HepG2 (cell line): ENCODE measurements around the gene IL18R1. TPM values are rescaled to one million over a fixed set of nuclear protein-coding genes. Genes with fewer than 3 reads are reported as not detected.

Experiments used
- ATAC-seq: fragments of 200-7000 bp; cut with Tn5 transposase; 3 replicates; pipeline ENCODE4 v1.9.1; 2020; ENCODE audit warnings: mild to moderate bottlenecking, moderate library complexity
- BruUV-seq: library from RNA; stranded (reverse); fragments of 400-500 nt; replicated peaks from 2 replicates; lab custom pipeline; 2021; lab: Mats Ljungman, UMichigan
- CTCF ChIA-PET: fragments of 300-600 bp; formaldehyde crosslinking; extraction: SDS; loops from one replicate; lab custom pipeline; 2021; ENCODE audit warnings: low total read pairs, inconsistent platforms, low intra/inter-chr PET ratio; lab: Yijun Ruan, JAX
- POLR2A ChIA-PET: fragments of 350-600 bp; sonication (Branson Sonifier 250); formaldehyde crosslinking; loops from one replicate; lab custom pipeline; 2020; ENCODE audit warnings: antibody characterized with exemption, inconsistent platforms; lab: Yijun Ruan, JAX
- DNase-seq: peaks from one replicate; pipeline ENCODE4 v3.0.0-alpha.2; 2015; ENCODE audit warnings: low spot score
- FAIRE-seq: peaks from 3 replicates; lab custom pipeline; 2011; peaks lifted over from hg19 to GRCh38; lab: Jason Lieb, UNC
- H2AFZ ChIP-seq: one replicate; pipeline ENCODE4 v1.6.1; 2011; ENCODE audit warnings: low read length, inconsistent platforms
- H3K27ac ChIP-seq: fragments of 300-600 bp; 3 replicates; pipeline ENCODE4 v1.8.0; 2011; ENCODE audit warnings: mixed run types, mild to moderate bottlenecking, mixed read lengths, low read length, inconsistent platforms; ENCODE audit not compliant: insufficient read depth; ENCODE audit errors: extremely low read length
- H3K27me3 ChIP-seq, 2 experiments: fragments of 200-600 bp in 1 of 2; 2 replicates in 1 of 2; 3 replicates in 1 of 2; pipeline versions ENCODE4 v1.6.0 to v1.8.0; 2011; ENCODE audit warnings: low read length in 2 of 2, mild to moderate bottlenecking in 2 of 2, moderate library complexity in 2 of 2, inconsistent platforms in 1 of 2; ENCODE audit not compliant: insufficient read depth in 2 of 2, control insufficient read depth in 1 of 2
- H3K36me3 ChIP-seq, 2 experiments: fragments of 200-600 bp in 1 of 2; replicated peaks in 1 of 2; 2 replicates in 1 of 2; 3 replicates in 1 of 2; pipeline versions ENCODE4 v1.5.1 to v1.8.0; 2011; ENCODE audit warnings: low read length in 2 of 2, inconsistent platforms in 1 of 2; ENCODE audit not compliant: insufficient read depth in 2 of 2, control insufficient read depth in 1 of 2
- H3K4me1 ChIP-seq: 2 replicates; pipeline ENCODE4 v1.5.1; 2012; ENCODE audit warnings: low read length, inconsistent platforms; ENCODE audit not compliant: insufficient read depth
- H3K4me2 ChIP-seq: 2 replicates; pipeline ENCODE4 v1.6.0; 2011; ENCODE audit warnings: low read depth, low read length, inconsistent platforms
- H3K4me3 ChIP-seq, 3 experiments: fragments of 200-600 bp in 1 of 3; sonication (generic), shearing (Covaris generic) in 1 of 3; replicated peaks in 1 of 3; 2 replicates each; pipeline ENCODE4 v1.5.1; 2011 to 2016; ENCODE audit warnings: low read length in 3 of 3, inconsistent platforms in 2 of 3, low read depth in 2 of 3, mild to moderate bottlenecking in 2 of 3, control low read depth in 1 of 3, mixed read lengths in 1 of 3; ENCODE audit not compliant: insufficient read depth in 1 of 3
- H3K79me2 ChIP-seq: one replicate; pipeline ENCODE4 v1.6.1; 2011; ENCODE audit warnings: low read length, inconsistent platforms; ENCODE audit not compliant: insufficient read depth
- H3K9ac ChIP-seq: 2 replicates; pipeline ENCODE4 v1.6.0; 2011; ENCODE audit warnings: mild to moderate bottlenecking, low read depth, low read length, inconsistent platforms; ENCODE audit not compliant: insufficient read depth
- H3K9me3 ChIP-seq: 2 replicates; pipeline ENCODE4 v1.5.1; 2012; ENCODE audit warnings: mild to moderate bottlenecking, low read length
- H4K20me1 ChIP-seq: 2 replicates; pipeline ENCODE4 v1.6.0; 2011; ENCODE audit warnings: inconsistent platforms, mild to moderate bottlenecking, low read length, moderate library complexity; ENCODE audit not compliant: insufficient read depth
- ARNT2 ChIP-seq: sonication (generic); formaldehyde crosslinking; IDR thresholded peaks from 2 replicates; pipeline ENCODE4 v1.8.0; 2022; ENCODE audit warnings: mild to moderate bottlenecking, low read depth, missing genetic modification reagents, moderate library complexity
- CBX1 ChIP-seq: IDR thresholded peaks from one replicate; pipeline ENCODE4 v1.6.1; 2016; ENCODE audit warnings: antibody characterized with exemption, low read depth
- GABPA ChIP-seq, 2 experiments: IDR thresholded peaks; 2 replicates each; pipeline ENCODE4 v1.6.1; 2011 to 2016; ENCODE audit warnings: low read depth in 2 of 2, low read length in 1 of 2, missing biosample characterization in 1 of 2, missing genetic modification characterization in 1 of 2
- GPN1 ChIP-seq: sonication (generic); formaldehyde crosslinking; IDR thresholded peaks from 2 replicates; pipeline ENCODE4 v1.5.1; 2020; ENCODE audit warnings: missing genetic modification reagents, borderline replicate concordance
- HDAC2 ChIP-seq: sonication (generic); formaldehyde crosslinking; IDR thresholded peaks from 2 replicates; pipeline ENCODE4 v1.4.0; 2020; ENCODE audit warnings: missing genetic modification reagents
- JUNB ChIP-seq: sonication (generic); formaldehyde crosslinking; IDR thresholded peaks from 2 replicates; pipeline ENCODE4 v1.8.0; 2022; ENCODE audit warnings: missing genetic modification reagents, mild to moderate bottlenecking, borderline replicate concordance
- KMT2B ChIP-seq: IDR thresholded peaks from 2 replicates; pipeline ENCODE4 v1.6.1; 2016; ENCODE audit warnings: missing genetic modification reagents, missing compliant biosample characterization
- PHF8 ChIP-seq: sonication (generic); formaldehyde crosslinking; IDR thresholded peaks from 2 replicates; pipeline ENCODE4 v1.5.0; 2020; ENCODE audit warnings: missing genetic modification reagents
- RFX1 ChIP-seq: fragments of 450-650 bp; IDR thresholded peaks from 2 replicates; pipeline ENCODE4 v1.6.1; 2017
- SIX1 ChIP-seq: sonication (generic); formaldehyde crosslinking; IDR thresholded peaks from 2 replicates; pipeline ENCODE4 v1.4.0; 2020; ENCODE audit warnings: missing genetic modification reagents, borderline replicate concordance
- SRSF9 ChIP-seq: fragments of 200-400 bp; formaldehyde crosslinking; IDR thresholded peaks from 2 replicates; pipeline ENCODE4 v1.6.1; 2018; ENCODE audit warnings: borderline replicate concordance, mild to moderate bottlenecking, low read depth, low read length; ENCODE audit not compliant: insufficient read depth, poor library complexity, severe bottlenecking
- ZC3H4 ChIP-seq: sonication (generic); formaldehyde crosslinking; IDR thresholded peaks from 2 replicates; pipeline ENCODE4 v1.4.0; 2020; ENCODE audit warnings: missing genetic modification reagents, borderline replicate concordance
- ZNF749 ChIP-seq: sonication (generic); formaldehyde crosslinking; IDR thresholded peaks from 2 replicates; pipeline ENCODE4 v1.8.0; 2022; ENCODE audit warnings: mild to moderate bottlenecking, missing genetic modification reagents, moderate library complexity, borderline replicate concordance
- WGBS: methylation state at CpG from one replicate; pipeline ENCODE4 v1.1.6; 2017; ENCODE audit warnings: low lambda C conversion rate; 5-methylcytosine and 5-hydroxymethylcytosine counted together
- in situ Hi-C: cut with HindIII; loops from 2 replicates; pipeline ENCODE4 v1.10.0; 2017; ENCODE audit warnings: low pct_unique_long_range_greater_than_20kb; ENCODE audit not compliant: extremely low pct_ligation_motif_present
- intact Hi-C: fragments of 100-400 bp; cut with micrococcal nuclease; formaldehyde crosslinking; loops from one replicate; pipeline ENCODE4 v1.10.0; 2022; ENCODE audit not compliant: unreplicated experiment
- polyA plus RNA-seq, 8 experiments: library from polyadenylated mRNA; depleted of rRNA in 3 of 8; stranded (reverse) in 7 of 8; unstranded in 1 of 8; fragments of >200 nt; fragmentation: Illumina TruSeq in 4 of 8; extraction: Trizol in 4 of 8; gene quantifications; 2 replicates each; pipeline versions ENCODE4 v1.2.1 to v1.2.3, GENCODE V29; 2011 to 2016; ENCODE audit warnings: low read depth in 4 of 8, missing spikeins in 1 of 8, mixed read lengths in 1 of 8; ENCODE audit not compliant: insufficient read depth in 1 of 8
- total RNA-seq, 5 experiments: library from RNA; depleted of rRNA; stranded (reverse); fragments of >200 nt; fragmentation: Illumina TruSeq; extraction: Trizol; gene quantifications; 2 replicates each; pipeline ENCODE4 v1.2.3, GENCODE V29; 2016; ENCODE audit warnings: low read depth in 1 of 5
- TF ChIP-seq, protein P1 (sequence below): IDR thresholded peaks from 2 replicates; pipeline ENCODE4 v1.6.1; 2016; ENCODE audit warnings: missing compliant biosample characterization, missing genetic modification reagents, borderline replicate concordance
- TF ChIP-seq, protein P2 (sequence below): sonication (generic); formaldehyde crosslinking; IDR thresholded peaks from 2 replicates; pipeline ENCODE4 v1.5.0; 2020; ENCODE audit warnings: mild to moderate bottlenecking, missing genetic modification reagents
- TF ChIP-seq, protein P3 (sequence below): sonication (generic); formaldehyde crosslinking; conservative IDR thresholded peaks from 2 replicates; pipeline ENCODE4 v1.4.0; 2020; ENCODE audit warnings: missing genetic modification reagents
- TF ChIP-seq, protein P4 (sequence below): sonication (generic); formaldehyde crosslinking; IDR thresholded peaks from 2 replicates; pipeline ENCODE4 v1.5.0; 2020; ENCODE audit warnings: mild to moderate bottlenecking, missing genetic modification reagents, borderline replicate concordance
- TF ChIP-seq, protein P5 (sequence below): sonication (generic); formaldehyde crosslinking; IDR thresholded peaks from 2 replicates; pipeline ENCODE4 v1.8.1; 2023; ENCODE audit warnings: mild to moderate bottlenecking, missing genetic modification reagents, borderline replicate concordance

IL18R1 gene
- total and polyA plus RNA-seq, 2 of the 13 experiments (the other 11 are each of a cell fraction or from before 2014, with no cell fraction given) = 0.01 to 0.04 TPM

DNA sequence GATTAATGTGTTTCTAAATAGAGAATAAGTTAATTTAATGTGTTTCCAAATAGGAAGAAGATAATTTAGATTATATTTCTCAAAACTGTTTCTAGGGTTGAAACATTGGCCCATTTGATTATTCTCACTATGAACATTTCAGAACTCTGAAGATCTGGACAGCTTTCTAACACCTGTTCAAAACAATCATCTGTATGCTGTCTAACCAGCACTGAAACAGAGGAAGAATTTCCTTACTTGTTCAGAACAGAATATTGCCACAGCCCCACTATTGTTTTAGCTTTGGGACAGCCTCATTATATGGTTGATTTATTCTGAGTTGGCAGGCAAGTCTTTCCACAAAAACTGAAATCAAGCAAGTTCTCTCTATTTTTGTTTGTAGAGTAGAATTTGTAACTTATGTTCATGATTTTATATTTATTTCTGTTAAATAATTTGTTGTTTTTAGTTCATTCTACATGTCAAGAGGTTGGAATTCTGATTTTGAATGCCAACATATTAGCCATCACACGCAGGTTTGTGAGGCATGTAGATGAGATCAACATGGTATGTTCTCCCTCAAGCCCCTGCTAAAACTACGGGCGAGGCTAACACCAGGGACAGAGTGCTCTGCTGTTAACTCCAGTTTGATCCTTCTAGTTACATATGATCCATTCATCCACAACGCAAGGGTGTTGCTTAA, 78.5 kb downstream of the IL18R1 start:
- ChIA-PET POLR2A (no interaction called here), CTCF (no interaction called here)
- Histone ChIP-seq H2AFZ (no peak overlapping the region), H3K79me2 (no peaks in the 10 kb centered on the region), H3K27me3 (no peaks in the 10 kb centered on the region; a peak in 2 of 5 replicates), H3K9ac (no peak overlapping the region), H3K4me2 (no peak overlapping the region), H3K27ac (no peak overlapping the region), H3K4me3 (no peak overlapping the region)
- ATAC-seq (no peak), DNase-seq (no peak), FAIRE-seq (no peak)
- in situ Hi-C loops = no loop called here
- TF ChIP-seq PHF8 (no peak), CBX1 (no peak), JUNB (no peak), GABPA (IDR thresholded peaks at IDR 0.05; ENCODE audit: low read depth, low read length) (no peak), GABPA (CRISPR knock-in tag; IDR thresholded peaks at IDR 0.05; ENCODE audit: low read depth) (no peak), KMT2B (CRISPR knock-in tag) (no peak), HDAC2 (no peak), RFX1 (no peak), ZC3H4 (CRISPR knock-in tag) (no peak), GPN1 (CRISPR knock-in tag) (no peak), ARNT2 (CRISPR knock-in tag) (no peak), SRSF9 (no peak), ZNF749 (CRISPR knock-in tag) (no peak), SIX1 (CRISPR knock-in tag) (no peak)
- TF ChIP-seq, protein P1, sequence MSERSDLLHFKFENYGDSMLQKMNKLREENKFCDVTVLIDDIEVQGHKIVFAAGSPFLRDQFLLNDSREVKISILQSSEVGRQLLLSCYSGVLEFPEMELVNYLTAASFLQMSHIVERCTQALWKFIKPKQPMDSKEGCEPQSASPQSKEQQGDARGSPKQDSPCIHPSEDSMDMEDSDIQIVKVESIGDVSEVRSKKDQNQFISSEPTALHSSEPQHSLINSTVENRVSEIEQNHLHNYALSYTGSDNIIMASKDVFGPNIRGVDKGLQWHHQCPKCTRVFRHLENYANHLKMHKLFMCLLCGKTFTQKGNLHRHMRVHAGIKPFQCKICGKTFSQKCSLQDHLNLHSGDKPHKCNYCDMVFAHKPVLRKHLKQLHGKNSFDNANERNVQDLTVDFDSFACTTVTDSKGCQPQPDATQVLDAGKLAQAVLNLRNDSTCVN = no peak
- TF ChIP-seq, protein P2, sequence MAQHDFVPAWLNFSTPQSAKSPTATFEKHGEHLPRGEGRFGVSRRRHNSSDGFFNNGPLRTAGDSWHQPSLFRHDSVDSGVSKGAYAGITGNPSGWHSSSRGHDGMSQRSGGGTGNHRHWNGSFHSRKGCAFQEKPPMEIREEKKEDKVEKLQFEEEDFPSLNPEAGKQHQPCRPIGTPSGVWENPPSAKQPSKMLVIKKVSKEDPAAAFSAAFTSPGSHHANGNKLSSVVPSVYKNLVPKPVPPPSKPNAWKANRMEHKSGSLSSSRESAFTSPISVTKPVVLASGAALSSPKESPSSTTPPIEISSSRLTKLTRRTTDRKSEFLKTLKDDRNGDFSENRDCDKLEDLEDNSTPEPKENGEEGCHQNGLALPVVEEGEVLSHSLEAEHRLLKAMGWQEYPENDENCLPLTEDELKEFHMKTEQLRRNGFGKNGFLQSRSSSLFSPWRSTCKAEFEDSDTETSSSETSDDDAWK (CRISPR knock-in tag) = no peak
- TF ChIP-seq, protein P3, sequence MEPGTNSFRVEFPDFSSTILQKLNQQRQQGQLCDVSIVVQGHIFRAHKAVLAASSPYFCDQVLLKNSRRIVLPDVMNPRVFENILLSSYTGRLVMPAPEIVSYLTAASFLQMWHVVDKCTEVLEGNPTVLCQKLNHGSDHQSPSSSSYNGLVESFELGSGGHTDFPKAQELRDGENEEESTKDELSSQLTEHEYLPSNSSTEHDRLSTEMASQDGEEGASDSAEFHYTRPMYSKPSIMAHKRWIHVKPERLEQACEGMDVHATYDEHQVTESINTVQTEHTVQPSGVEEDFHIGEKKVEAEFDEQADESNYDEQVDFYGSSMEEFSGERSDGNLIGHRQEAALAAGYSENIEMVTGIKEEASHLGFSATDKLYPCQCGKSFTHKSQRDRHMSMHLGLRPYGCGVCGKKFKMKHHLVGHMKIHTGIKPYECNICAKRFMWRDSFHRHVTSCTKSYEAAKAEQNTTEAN (CRISPR knock-in tag) = no peak
- TF ChIP-seq, protein P4, sequence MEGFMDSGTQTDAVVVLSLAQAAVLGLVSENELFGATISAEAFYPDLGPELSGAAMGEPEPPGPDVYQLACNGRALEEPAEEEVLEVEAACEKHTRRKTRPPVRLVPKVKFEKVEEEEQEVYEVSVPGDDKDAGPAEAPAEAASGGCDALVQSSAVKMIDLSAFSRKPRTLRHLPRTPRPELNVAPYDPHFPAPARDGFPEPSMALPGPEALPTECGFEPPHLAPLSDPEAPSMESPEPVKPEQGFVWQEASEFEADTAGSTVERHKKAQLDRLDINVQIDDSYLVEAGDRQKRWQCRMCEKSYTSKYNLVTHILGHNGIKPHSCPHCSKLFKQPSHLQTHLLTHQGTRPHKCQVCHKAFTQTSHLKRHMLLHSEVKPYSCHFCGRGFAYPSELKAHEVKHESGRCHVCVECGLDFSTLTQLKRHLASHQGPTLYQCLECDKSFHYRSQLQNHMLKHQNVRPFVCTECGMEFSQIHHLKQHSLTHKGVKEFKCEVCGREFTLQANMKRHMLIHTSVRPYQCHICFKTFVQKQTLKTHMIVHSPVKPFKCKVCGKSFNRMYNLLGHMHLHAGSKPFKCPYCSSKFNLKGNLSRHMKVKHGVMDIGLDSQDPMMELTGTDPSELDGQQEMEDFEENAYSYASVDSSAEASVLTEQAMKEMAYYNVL (CRISPR knock-in tag) = no peak
- TF ChIP-seq, protein P5, sequence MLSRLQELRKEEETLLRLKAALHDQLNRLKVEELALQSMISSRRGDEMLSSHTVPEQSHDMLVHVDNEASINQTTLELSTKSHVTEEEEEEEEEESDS (CRISPR knock-in tag) = no peak
- TF ChIP-seq, all 625 proteins: peak for 0
- WGBS = 22% methylated on average over 4 of the region's 4 CpGs
- no TSS peak for BruUV-seq
- intact Hi-C loops = no loop called here
- Histone ChIP-seq H3K4me1 (no peaks in the 10 kb centered on the region), H3K36me3 (no peaks in the 10 kb centered on the region), H3K9me3 (no peaks in the 10 kb centered on the region), H4K20me1 (no peaks in the 10 kb centered on the region)
